Neural progenitor cell (in vitro differentiated cells): ENCODE results near the gene TEAD1. TPM values are rescaled to one million over a fixed set of nuclear protein-coding genes. Genes with fewer than 3 reads are reported as not detected.

Experiments used
- DNase-seq: peaks from one replicate; pipeline ENCODE4 v3.0.0-alpha.2; 2016; ENCODE audit warnings: low spot score
- H2AFZ ChIP-seq: fragments of 200-600 bp; sonication (generic); replicated peaks from 2 replicates; pipeline ENCODE4 v1.6.1; 2016; ENCODE audit warnings: antibody characterized with exemption
- H3F3A ChIP-seq: fragments of 200-600 bp; sonication (generic); 2 replicates; pipeline ENCODE4 v1.6.1; 2016; ENCODE audit warnings: antibody characterized with exemption, low read depth
- H3K27ac ChIP-seq: fragments of 200-600 bp; sonication (generic); 2 replicates; pipeline ENCODE4 v1.5.1; 2016; ENCODE audit warnings: mild to moderate bottlenecking
- H3K27me3 ChIP-seq: fragments of 200-600 bp; sonication (generic); 2 replicates; pipeline ENCODE4 v1.6.1; 2016; ENCODE audit warnings: mild to moderate bottlenecking, moderate library complexity
- H3K36me3 ChIP-seq: fragments of 200-600 bp; sonication (generic); 2 replicates; pipeline ENCODE4 v1.5.1; 2016
- H3K4me1 ChIP-seq: fragments of 200-600 bp; sonication (generic); 2 replicates; pipeline ENCODE4 v1.6.1; 2016; ENCODE audit warnings: mixed run types
- H3K4me2 ChIP-seq: fragments of 200-600 bp; sonication (generic); 2 replicates; pipeline ENCODE4 v1.6.1; 2016
- H3K4me3 ChIP-seq: fragments of 200-600 bp; sonication (generic); 2 replicates; pipeline ENCODE4 v1.5.1; 2016
- H3K79me2 ChIP-seq: fragments of 200-600 bp; sonication (generic); 2 replicates; pipeline ENCODE4 v1.6.1; 2016; ENCODE audit warnings: low read depth
- H3K9ac ChIP-seq: fragments of 200-600 bp; sonication (generic); 2 replicates; pipeline ENCODE4 v1.6.1; 2016
- H3K9me3 ChIP-seq: fragments of 200-600 bp; sonication (generic); 2 replicates; pipeline ENCODE4 v1.5.1; 2016; ENCODE audit warnings: low read depth
- H4K20me1 ChIP-seq: fragments of 200-600 bp; sonication (generic); 2 replicates; pipeline ENCODE4 v1.6.1; 2016; ENCODE audit warnings: low read depth
- H3K27ac Mint-ChIP-seq: 3 replicates; pipeline ENCODE4 v1.8.0; 2021; ENCODE audit warnings: mixed read lengths
- H3K27me3 Mint-ChIP-seq: 2 replicates; pipeline ENCODE4 v1.8.0; 2022; ENCODE audit warnings: low read depth, mild to moderate bottlenecking, inconsistent platforms, moderate library complexity, mixed read lengths; ENCODE audit not compliant: insufficient read depth
- H3K36me3 Mint-ChIP-seq: 3 replicates; pipeline ENCODE4 v1.8.0; 2021; ENCODE audit warnings: mixed read lengths
- H3K4me1 Mint-ChIP-seq: 3 replicates; pipeline ENCODE4 v1.8.0; 2021; ENCODE audit warnings: mixed read lengths
- H3K4me3 Mint-ChIP-seq: 3 replicates; pipeline ENCODE4 v1.8.0; 2021; ENCODE audit warnings: mild to moderate bottlenecking, moderate library complexity, mixed read lengths
- H3K9me3 Mint-ChIP-seq: 3 replicates; pipeline ENCODE4 v1.8.0; 2020; ENCODE audit warnings: mixed read lengths
- CTCF ChIP-seq: fragments of 200-600 bp; sonication (generic); IDR thresholded peaks from 2 replicates; pipeline ENCODE4 v1.5.1; 2017; ENCODE audit warnings: antibody characterized with exemption, mild to moderate bottlenecking
- EZH2 ChIP-seq: fragments of 200-600 bp; sonication (generic); IDR thresholded peaks from 2 replicates; pipeline ENCODE4 v1.6.1; 2017; ENCODE audit warnings: antibody characterized with exemption, mild to moderate bottlenecking, moderate library complexity
- EZH2phosphoT487 ChIP-seq: fragments of 200-600 bp; sonication (generic); IDR thresholded peaks from 2 replicates; pipeline ENCODE4 v1.6.1; 2017; ENCODE audit warnings: antibody characterized with exemption
- total RNA-seq: library from RNA; depleted of rRNA; stranded (reverse); fragments of >200 nt; gene quantifications from 2 replicates; pipeline ENCODE4 v1.2.3, GENCODE V29; 2015; ENCODE audit warnings: low replicate concordance

The TEAD1 gene
- total RNA-seq, 1 donor from 2014 or later: 98.3 TPM

DNA sequence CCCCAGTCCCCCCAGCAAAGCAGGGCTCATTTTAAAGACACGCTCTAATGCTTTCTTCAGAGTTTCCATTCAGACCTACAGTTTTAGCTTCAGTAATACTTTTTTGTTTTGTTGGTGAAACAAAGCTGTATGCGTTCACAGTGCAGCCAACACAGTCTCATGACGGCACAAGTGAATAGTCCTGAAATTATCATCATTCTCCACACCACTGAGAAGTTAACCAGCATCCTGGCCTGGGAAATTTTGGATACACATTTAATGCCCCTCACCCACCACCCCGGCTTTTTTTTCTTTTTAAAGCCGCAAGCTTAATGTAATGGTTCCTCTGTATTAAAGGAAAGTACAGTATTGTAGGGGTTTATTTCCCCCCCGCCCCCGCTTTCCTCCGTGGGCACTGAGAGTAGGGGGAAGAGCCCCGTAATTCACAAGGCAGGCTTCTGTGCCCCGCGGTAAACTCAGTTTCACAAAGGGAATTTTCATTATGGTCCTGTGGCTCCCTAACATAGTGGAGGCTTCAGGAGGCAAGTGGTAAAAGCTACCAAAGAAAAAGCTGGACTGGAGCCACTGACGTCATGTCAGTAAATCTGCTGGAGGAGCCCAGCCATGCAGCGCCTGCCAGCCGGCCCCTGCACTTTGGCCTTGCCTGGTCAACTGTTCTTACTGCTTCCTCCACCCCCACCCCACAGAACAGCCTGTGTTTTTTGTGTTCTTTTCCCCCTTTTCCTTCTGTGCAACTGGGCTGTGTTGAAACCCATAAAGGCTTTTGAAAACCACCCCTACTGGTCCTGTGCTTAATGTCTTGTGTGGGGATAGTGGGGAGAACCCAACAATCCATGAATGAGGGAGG, 18.2 kb downstream of the TEAD1 start:
- peaks cover 88% of the 10 kb centered on the region for H3K4me1 Mint-ChIP-seq
- peak overlapping the region; percentile 69 for H3K4me3 Mint-ChIP-seq
- Histone ChIP-seq H3K36me3 (no peaks in the 10 kb centered on the region), H4K20me1 (peaks cover 100% of the 10 kb centered on the region), H3K79me2 (peaks cover 100% of the 10 kb centered on the region), H3K27ac (peak overlapping the region; percentile 16), H3K27me3 (no peaks in the 10 kb centered on the region), H3K4me3 (no peak overlapping the region), H3F3A (no peaks in the 10 kb centered on the region), H3K4me1 (peaks cover 63% of the 10 kb centered on the region), H2AFZ (no peak overlapping the region), H3K9ac (no peak overlapping the region), H3K9me3 (no peaks in the 10 kb centered on the region), H3K4me2 (peak overlapping the region; percentile 45)
- H3K27me3 Mint-ChIP-seq: peaks cover 2% of the 10 kb centered on the region
- DNase-seq: peak; percentile 66
- TF ChIP-seq EZH2: no peak
- no peak for TF ChIP-seq EZH2phosphoT487
- peaks cover 12% of the 10 kb centered on the region for H3K36me3 Mint-ChIP-seq
- no peaks in the 10 kb centered on the region for H3K9me3 Mint-ChIP-seq
- H3K27ac Mint-ChIP-seq: peak overlapping the region; percentile 99

- Mint-ChIP-seq H3K4me1 (peaks cover 89% of the 10 kb centered on the region), H3K27me3 (peaks cover 2% of the 10 kb centered on the region), H3K36me3 (peaks cover 12% of the 10 kb centered on the region), H3K27ac (peak overlapping the region; percentile 96), H3K4me3 (peak overlapping the region; percentile 64), H3K9me3 (no peaks in the 10 kb centered on the region)
- Histone ChIP-seq H3K27me3 (no peaks in the 10 kb centered on the region), H3K4me3 (no peak overlapping the region), H3K4me1 (peaks cover 65% of the 10 kb centered on the region), H2AFZ (no peak overlapping the region), H3K27ac (no peak overlapping the region), H3K79me2 (peaks cover 100% of the 10 kb centered on the region), H3K36me3 (no peaks in the 10 kb centered on the region), H4K20me1 (peaks cover 100% of the 10 kb centered on the region), H3K9me3 (no peaks in the 10 kb centered on the region), H3K9ac (no peak overlapping the region), H3F3A (no peaks in the 10 kb centered on the region), H3K4me2 (peak overlapping the region; percentile 45)
- DNase-seq: no peak
- no peak for TF ChIP-seq EZH2phosphoT487
- TF ChIP-seq CTCF: no peak
- no peak for TF ChIP-seq EZH2
Observed at GRCh38 chr11:12693094-12693478, 18.9 kb downstream of the TEAD1 start.

DNA sequence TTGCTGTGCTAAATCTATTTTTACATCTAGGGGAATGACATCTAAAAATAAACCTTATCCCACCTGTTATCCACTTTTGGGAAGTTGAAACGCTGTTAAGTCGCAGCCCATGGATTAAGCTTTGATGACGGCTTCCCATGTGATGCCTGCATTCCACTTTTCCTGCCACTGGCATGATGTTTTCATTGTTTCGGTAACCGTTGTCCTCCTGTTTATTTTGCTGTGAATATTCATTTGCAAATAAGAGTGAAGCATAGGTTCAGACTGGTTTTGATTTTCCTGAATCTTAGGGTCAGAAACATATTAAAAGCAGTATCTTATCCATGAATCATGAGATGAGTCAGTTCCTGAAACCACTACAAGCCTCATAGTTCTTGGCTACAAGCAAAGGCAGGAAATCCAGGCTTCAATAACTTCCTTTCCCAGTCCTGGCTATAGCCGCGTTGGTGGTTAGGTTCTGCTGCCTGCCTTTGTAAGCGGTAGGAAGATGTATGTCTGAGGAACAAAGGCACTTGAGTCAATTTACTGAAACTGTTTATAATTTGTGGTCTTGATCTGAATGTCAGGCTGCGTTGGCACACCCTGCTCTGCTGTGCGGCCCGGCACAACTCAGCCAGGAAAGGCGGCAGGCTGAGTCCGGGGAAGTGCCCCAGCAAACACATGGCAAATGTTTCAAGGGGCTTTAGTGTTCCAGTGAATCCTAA, 19.4 kb downstream of the TEAD1 start:
- no peak for DNase-seq
- no peaks in the 10 kb centered on the region for H3K27me3 Mint-ChIP-seq
- Histone ChIP-seq H3K79me2 (peaks cover 100% of the 10 kb centered on the region), H3K36me3 (no peaks in the 10 kb centered on the region), H3K27ac (no peak overlapping the region), H3K27me3 (no peaks in the 10 kb centered on the region), H3K4me3 (no peak overlapping the region), H3K9me3 (no peaks in the 10 kb centered on the region), H3K4me2 (peak overlapping the region; percentile 45), H3K9ac (no peak overlapping the region), H3K4me1 (peaks cover 66% of the 10 kb centered on the region), H3F3A (no peaks in the 10 kb centered on the region), H4K20me1 (peaks cover 100% of the 10 kb centered on the region), H2AFZ (no peak overlapping the region)
- H3K36me3 Mint-ChIP-seq: peaks cover 9% of the 10 kb centered on the region
- H3K9me3 Mint-ChIP-seq: no peaks in the 10 kb centered on the region
- H3K27ac Mint-ChIP-seq: peak overlapping the region; percentile 87
- peaks cover 90% of the 10 kb centered on the region for H3K4me1 Mint-ChIP-seq
- no peak for TF ChIP-seq EZH2
- TF ChIP-seq EZH2phosphoT487: no peak
- TF ChIP-seq CTCF: no peak
- H3K4me3 Mint-ChIP-seq: peak overlapping the region; percentile 62
